CD4-positive, alpha-beta T cell treated with Interleukin-15 for 1 hour (primary cell): Measurements from ENCODE around the gene TRIM29.
"Not testable (repeated sequence)": the region's sequence is repeated elsewhere in the genome, so short reads cannot be mapped to it uniquely, and the experiment has no call there.

Experiments
- DNase-seq: peaks from one replicate; pipeline ENCODE4 v3.0.0-alpha.2; 2020

TRIM29 gene, protein sequence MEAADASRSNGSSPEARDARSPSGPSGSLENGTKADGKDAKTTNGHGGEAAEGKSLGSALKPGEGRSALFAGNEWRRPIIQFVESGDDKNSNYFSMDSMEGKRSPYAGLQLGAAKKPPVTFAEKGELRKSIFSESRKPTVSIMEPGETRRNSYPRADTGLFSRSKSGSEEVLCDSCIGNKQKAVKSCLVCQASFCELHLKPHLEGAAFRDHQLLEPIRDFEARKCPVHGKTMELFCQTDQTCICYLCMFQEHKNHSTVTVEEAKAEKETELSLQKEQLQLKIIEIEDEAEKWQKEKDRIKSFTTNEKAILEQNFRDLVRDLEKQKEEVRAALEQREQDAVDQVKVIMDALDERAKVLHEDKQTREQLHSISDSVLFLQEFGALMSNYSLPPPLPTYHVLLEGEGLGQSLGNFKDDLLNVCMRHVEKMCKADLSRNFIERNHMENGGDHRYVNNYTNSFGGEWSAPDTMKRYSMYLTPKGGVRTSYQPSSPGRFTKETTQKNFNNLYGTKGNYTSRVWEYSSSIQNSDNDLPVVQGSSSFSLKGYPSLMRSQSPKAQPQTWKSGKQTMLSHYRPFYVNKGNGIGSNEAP

DNA sequence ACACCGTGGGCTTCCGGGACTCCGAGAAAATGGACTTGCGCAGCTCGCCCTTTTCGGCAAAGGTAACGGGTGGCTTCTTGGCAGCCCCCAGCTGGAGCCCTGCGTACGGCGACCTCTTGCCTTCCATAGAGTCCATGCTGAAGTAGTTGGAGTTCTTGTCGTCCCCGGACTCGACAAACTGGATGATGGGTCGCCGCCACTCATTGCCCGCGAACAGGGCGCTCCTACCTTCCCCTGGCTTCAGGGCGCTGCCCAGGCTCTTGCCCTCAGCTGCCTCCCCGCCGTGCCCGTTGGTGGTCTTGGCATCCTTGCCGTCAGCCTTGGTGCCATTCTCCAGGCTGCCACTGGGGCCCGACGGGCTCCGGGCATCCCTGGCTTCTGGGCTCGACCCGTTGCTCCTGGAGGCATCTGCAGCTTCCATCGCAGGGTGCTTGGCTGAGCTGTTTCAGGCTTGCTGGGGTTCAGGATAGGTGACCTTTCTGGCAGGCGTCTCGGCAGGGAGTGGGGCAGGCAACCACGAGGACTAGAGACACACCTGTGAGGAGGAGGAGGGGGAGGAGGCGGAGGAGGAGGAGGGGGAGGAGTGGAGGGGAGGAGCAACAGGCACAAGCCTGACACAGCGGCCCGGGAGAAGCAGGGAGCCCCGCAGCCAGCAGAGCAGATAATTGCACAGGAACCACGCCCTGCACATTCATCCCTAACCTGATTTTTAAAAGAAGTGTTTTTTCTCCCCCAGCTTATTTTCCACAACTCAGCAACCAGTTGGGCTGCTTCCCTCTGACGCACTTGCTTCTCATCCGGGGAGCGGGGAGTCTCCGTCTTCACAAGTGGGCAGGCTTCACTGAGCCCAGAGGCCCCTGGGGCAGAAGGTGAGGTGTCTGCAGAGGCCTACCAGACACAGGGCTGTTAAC is at the start of gene TRIM29:
Gene TRIM29, minus strand, starts transcription at position 503 of the 911 bp plus-strand sequence. Its CDS starts 82 bp downstream, at position 421.
- DNase-seq: no peak

- no peak for DNase-seq
Measured at GRCh38 chr11:120186774-120187591, 49.1 kb upstream of the TRIM29 start.

- no peak for DNase-seq
Measured at GRCh38 chr11:120186456-120186773, 48.5 kb upstream of the TRIM29 start.

DNA sequence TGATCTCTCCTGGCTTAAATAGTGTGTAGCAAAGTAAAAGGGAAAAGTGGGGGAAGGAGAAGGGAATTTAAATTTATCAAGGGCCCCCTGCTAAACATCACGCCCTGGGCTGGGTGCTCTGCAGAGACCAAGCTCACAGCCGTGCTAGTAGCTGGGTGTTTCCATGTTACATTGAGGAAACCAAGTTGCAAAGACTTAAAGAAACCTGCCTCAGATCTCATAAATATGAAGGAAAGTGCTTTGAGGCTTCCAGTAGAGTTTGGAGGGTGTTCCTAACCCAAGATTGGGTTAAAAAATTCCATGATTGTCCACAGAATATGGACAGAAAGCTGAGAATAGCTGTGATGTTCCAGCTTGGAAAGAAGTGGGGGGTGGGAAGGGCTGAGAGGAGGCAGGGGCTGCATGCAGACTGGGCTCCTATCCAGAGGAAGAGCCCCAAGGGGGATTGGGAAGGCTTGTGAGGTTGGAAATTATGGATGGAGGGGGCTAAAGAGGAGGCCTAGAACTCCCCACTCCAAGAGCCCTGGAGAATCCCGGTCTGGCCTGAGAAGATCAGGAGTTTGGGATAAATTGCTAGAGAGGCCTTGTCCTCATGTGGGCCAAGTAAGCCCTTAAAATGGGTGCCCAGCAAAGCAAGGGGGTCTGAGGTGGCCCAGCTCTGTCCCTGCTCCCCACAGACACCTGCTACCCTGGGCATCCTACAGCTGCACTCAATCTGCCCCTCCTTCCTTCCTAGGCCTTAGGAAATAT is 48.0 kb upstream of the TRIM29 start:
- no peak for DNase-seq

DNA sequence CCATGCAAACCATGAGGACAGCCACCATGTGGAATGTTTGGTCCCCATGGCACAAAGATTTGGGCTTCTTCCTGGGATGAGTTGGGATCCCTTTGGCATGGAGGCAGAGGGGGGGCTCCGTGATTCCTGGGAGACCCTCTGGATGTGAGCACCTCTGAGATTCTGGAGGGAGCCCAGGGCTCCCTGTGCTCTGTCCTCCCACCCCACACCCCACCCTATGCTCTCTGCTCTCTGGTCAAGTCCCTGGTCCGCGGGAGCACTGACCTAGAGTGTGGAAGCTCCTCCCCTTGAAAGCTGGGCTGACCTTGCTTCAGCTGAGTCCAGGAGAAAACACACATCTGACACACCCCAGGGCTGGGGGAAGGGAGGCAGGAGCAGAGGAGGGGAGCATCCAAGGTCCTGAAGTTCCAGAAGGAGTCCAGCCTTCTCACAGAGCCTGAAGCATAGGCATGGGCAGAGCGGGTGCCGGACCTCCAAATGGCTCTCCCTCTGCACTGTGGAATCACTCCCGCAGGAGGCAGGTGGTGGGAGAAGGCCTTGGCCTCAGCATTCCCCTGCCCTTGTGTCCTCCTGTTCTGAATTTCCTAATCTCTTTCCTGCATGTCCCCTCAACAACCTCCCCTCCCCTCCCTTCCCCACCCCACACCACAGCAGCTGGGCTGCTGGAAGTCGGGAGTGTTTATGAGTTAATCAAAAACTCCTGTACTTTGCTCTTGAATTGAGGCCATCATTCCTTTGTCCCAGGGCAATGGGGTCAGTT is 47.2 kb upstream of the TRIM29 start:
- no peak for DNase-seq

- no peak for DNase-seq
Measured at GRCh38 chr11:120184371-120184945, 46.5 kb upstream of the TRIM29 start.

- no peak for DNase-seq
Measured at GRCh38 chr11:120183701-120184141, 45.8 kb upstream of the TRIM29 start.

DNA sequence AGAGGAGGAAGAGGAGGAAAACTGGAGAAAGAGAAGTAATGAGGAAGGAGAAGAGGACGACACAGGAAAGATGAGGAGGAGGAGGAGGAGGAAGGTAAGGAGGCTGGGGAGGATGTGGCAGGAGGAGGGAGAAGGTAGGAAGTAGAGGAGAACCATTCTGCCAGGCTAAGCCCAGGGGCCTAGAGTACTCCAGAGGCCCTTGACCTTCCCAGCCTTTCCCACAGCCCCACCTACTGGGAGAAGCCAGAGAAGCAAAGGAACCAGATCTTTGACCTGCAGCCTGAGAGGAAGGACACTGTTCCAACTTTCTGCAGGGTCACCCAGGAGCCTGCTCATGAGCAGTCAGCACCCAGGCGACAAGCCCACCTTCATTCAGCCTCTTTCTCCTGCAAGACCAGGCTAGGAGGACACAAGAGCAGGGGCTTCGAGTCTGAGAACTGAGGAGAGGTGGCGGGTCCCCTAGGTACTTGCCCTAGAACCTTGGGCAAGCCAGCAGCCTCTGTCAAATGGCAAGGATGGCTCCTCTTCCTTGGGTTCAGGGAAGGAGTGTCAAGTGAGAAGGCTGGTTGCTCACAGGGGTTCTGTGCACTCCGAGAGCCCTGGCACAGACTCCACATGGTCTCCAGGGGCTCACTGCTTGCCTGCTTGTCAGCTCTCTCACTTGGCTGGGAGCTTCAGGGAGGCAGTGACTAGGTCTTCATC is 45.0 kb upstream of the TRIM29 start:
- DNase-seq: no peak

- DNase-seq: no peak
Measured at GRCh38 chr11:120182372-120182771, 44.5 kb upstream of the TRIM29 start.

DNA sequence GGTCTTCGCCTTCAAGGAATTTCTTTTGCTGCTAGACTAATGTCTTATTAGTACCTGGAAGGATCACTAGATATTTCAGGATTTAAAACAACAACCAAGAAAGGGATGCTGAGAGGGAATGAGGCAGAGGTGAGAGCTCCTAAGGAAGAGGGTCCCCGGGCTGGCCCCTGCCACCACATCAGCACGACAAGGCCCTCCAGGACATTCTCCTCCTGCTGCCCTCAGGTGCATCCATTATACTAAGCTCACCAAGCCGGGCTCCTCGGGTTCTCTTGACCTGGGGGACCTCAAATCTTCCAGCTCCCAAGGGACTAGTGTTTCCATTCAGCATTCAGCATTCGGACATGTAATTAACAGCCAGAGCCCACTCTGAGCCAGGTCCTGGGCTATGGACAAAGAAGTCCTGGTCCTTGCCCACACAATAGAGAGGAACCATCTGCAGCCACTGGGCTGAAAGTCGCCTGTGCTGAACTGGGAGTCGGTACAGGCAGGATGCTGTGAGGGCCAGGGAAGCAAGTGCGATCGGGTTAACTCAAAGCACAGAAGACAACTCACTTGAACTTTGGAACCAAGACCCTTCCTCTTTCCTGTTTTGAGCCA is 43.6 kb upstream of the TRIM29 start:
- no peak for DNase-seq

DNA sequence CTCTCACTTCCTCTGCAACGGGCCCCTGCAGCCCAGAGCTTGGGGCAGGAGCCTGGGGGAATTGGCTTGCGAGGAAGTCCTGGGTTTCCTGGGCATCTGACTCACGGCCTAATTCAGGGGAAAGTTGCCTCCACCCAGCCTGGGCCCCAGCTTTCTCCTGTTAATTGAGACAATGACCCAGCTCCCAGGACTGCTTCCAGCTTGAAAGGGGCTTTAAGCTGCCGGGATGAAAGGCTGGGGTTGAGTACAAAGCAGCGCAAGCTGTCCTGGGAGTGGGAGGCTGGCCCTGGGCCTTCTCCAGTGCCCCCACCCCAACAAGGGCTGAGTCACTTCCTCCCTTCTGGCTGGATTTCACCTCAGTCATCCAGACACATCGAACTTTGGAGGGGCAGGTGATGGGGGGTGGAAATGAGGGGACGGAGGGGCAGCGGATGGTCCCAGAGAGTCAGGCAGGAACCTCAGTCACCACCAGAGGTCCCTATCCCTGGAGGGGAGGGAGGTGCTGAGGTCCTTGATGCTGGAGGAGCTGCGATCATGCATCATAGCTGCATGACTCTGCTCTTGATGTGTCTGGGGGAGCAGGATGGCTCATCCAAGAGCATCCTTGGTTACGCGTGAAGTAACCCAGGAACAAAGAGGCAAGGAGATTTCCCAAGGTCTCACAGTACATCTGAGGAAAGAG is 42.8 kb upstream of the TRIM29 start:
- DNase-seq: no peak

GRCh38 chr11:120180063-120180462 is 42.1 kb upstream of the TRIM29 start:
- not testable (repeated sequence) for DNase-seq

- DNase-seq: no peak
Measured at GRCh38 chr11:120179057-120179672, 41.3 kb upstream of the TRIM29 start.

GRCh38 chr11:120178561-120179056 is 40.7 kb upstream of the TRIM29 start:
- no peak for DNase-seq

- no peak for DNase-seq
Measured at GRCh38 chr11:120174866-120175265, 37.0 kb upstream of the TRIM29 start.

- DNase-seq: no peak
Measured at GRCh38 chr11:120173807-120174206, 35.9 kb upstream of the TRIM29 start.

GRCh38 chr11:120173019-120173705 is 35.2 kb upstream of the TRIM29 start:
- no peak for DNase-seq
